ENCODE results near the gene PVR.

Gene PVR

DNA sequence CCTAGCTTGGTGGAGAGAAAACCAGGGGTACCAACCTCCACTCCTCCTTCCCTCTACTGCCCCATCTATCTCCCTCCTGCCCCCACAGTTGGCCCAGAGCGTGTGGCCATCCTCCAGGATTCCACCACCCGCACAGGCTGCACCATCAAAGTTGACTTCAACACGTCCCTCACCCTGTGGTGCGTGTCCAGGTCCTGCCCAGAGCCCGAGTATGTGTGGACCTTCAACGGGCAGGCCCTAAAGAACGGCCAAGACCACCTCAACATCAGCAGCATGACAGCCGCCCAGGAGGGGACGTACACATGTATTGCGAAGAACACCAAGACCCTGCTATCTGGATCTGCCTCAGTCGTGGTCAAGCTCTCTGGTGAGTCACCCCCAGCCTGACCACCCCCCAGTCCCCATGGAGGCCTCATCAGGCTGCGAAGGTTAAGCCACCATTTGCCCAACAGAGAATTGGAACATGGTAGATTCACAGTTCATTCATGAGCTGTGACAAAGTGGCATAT lies 61.8 kb downstream of the PVR start:
- H3K36me3 ChIP-seq (ENCODE audit: control insufficient read depth in 1 of 2, insufficient read depth in 2 of 2, low read length in 2 of 2): no peaks in the 10 kb centered on the region
- H3K18ac ChIP-seq (ENCODE audit: low read length): no peak overlapping the region
- no peak overlapping the region for H2AK5ac ChIP-seq (ENCODE audit: low read length)
- no peak overlapping the region for H4K8ac ChIP-seq (ENCODE audit: low read depth, low read length)
- no peak overlapping the region for H2BK5ac ChIP-seq (ENCODE audit: low read depth, low read length, poor library complexity)
- H3K23ac ChIP-seq (ENCODE audit: low read length): no peak overlapping the region
- H3K4ac ChIP-seq (ENCODE audit: low read depth, low read length): no peak overlapping the region
- no peak overlapping the region for H3K27ac ChIP-seq (ENCODE audit: low read depth, low read length)
- no peaks in the 10 kb centered on the region for H3K79me2 ChIP-seq (ENCODE audit: control insufficient read depth, insufficient read depth, low read length, poor library complexity)
- no peak overlapping the region for H2BK12ac ChIP-seq (ENCODE audit: low read length)
- no peak overlapping the region for H2AFZ ChIP-seq (ENCODE audit: insufficient read depth, low read length, poor library complexity)
- H3K27me3 ChIP-seq (ENCODE audit: insufficient read depth, low read length): no peaks in the 10 kb centered on the region
- no peak overlapping the region for H3K4me3 ChIP-seq (ENCODE audit: low read depth, low read length)
- no peaks in the 10 kb centered on the region for H3K79me1 ChIP-seq (ENCODE audit: low read length)
- no peak for DNase-seq
- no peaks in the 10 kb centered on the region for H3K4me1 ChIP-seq (ENCODE audit: control insufficient read depth in 1 of 2, insufficient read depth in 2 of 2, low read length in 2 of 2)
- no peak overlapping the region for H2BK120ac ChIP-seq (ENCODE audit: insufficient read depth, low read length, poor library complexity)
- H3K14ac ChIP-seq (ENCODE audit: low read length): no peak overlapping the region
- H3K9me3 ChIP-seq (ENCODE audit: insufficient read depth, low read depth, low read length): peaks cover 4% of the 10 kb centered on the region
- H3K4me2 ChIP-seq (ENCODE audit: low read length): no peak overlapping the region
- no peak overlapping the region for H4K12ac ChIP-seq (ENCODE audit: low read depth, low read length)
- no peak overlapping the region for H3K9ac ChIP-seq (ENCODE audit: low read length)
- H4K91ac ChIP-seq (ENCODE audit: low read depth, low read length): no peak overlapping the region
- WGBS (ENCODE audit: extremely low coverage, insufficient coverage, insufficient read length): no CpG with 5 or more reads among the region's 12 CpGs

DNA sequence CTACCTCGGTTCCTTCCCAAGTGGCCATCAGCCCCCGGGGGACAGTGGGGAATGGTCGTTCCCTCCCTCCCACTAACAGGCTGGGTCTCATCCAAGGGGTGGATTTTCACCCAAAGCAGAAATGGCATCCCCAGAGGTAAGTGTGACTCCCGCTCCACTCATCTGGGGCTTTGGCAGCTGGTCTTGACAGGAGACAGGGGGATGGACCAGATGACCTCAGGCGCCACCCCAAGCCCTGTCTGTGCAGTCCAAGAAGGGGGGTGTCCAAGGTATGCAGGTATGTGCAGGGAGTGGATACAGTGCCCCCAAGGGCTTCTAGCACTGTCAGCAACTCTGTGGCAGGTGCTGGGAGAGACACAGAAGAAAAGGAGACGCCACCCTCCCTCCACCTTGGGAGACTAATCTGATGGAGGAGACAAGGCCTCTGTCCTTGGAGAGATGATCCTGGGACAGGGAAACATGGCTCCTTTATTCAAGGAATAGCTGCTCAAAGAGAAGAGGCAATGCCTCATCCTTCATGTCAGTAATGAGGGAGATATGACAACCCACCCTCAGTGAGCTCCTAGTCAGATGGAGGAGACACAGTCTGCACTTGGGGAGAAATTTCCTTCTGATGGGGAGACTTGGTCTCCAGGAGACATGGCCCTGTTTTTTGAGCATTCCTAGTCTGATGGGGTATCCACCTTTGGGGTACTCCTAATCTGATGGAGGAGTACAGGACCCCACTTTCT lies 63.0 kb downstream of the PVR start:
- Histone ChIP-seq H4K8ac (ENCODE audit: low read depth, low read length) (no peak overlapping the region), H3K4ac (ENCODE audit: low read depth, low read length) (no peak overlapping the region), H3K4me2 (ENCODE audit: low read length) (no peak overlapping the region), H3K9me3 (ENCODE audit: insufficient read depth, low read depth, low read length) (peaks cover 5% of the 10 kb centered on the region), H2AK5ac (ENCODE audit: low read length) (no peak overlapping the region), H4K12ac (ENCODE audit: low read depth, low read length) (no peak overlapping the region), H3K23ac (ENCODE audit: low read length) (no peak overlapping the region), H3K79me1 (ENCODE audit: low read length) (no peaks in the 10 kb centered on the region), H3K4me1 (ENCODE audit: control insufficient read depth in 1 of 2, insufficient read depth in 2 of 2, low read length in 2 of 2) (no peaks in the 10 kb centered on the region), H3K18ac (ENCODE audit: low read length) (no peak overlapping the region), H2BK120ac (ENCODE audit: insufficient read depth, low read length, poor library complexity) (no peak overlapping the region), H3K9ac (ENCODE audit: low read length) (no peak overlapping the region), H2BK12ac (ENCODE audit: low read length) (no peak overlapping the region), H3K79me2 (ENCODE audit: control insufficient read depth, insufficient read depth, low read length, poor library complexity) (no peaks in the 10 kb centered on the region), H3K27me3 (ENCODE audit: insufficient read depth, low read length) (no peaks in the 10 kb centered on the region), H2AFZ (ENCODE audit: insufficient read depth, low read length, poor library complexity) (no peak overlapping the region), H2BK5ac (ENCODE audit: low read depth, low read length, poor library complexity) (no peak overlapping the region), H3K27ac (ENCODE audit: low read depth, low read length) (no peak overlapping the region), H3K36me3 (ENCODE audit: control insufficient read depth in 1 of 2, insufficient read depth in 2 of 2, low read length in 2 of 2) (no peaks in the 10 kb centered on the region), H3K14ac (ENCODE audit: low read length) (no peak overlapping the region), H4K91ac (ENCODE audit: low read depth, low read length) (no peak overlapping the region), H3K4me3 (ENCODE audit: low read depth, low read length) (no peak overlapping the region)
- no CpG with 5 or more reads among the region's 6 CpGs for WGBS (ENCODE audit: extremely low coverage, insufficient coverage, insufficient read length)
- DNase-seq: no peak

DNA sequence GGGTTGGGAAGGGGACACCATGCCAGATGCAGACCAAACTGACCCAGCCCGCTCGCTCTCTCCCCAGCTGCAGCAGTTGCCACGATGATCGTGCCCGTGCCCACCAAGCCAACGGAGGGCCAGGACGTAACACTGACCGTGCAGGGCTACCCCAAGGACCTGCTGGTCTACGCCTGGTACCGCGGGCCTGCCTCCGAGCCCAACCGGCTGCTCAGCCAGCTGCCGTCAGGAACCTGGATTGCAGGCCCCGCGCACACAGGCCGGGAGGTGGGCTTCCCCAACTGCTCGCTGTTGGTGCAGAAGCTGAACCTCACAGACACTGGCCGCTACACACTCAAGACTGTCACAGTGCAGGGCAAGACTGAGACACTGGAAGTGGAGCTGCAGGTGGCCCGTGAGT lies 64.1 kb downstream of the PVR start:
- Histone ChIP-seq H4K8ac (ENCODE audit: low read depth, low read length) (no peak overlapping the region), H3K9ac (ENCODE audit: low read length) (no peak overlapping the region), H3K79me1 (ENCODE audit: low read length) (no peaks in the 10 kb centered on the region), H2BK12ac (ENCODE audit: low read length) (no peak overlapping the region), H3K36me3 (ENCODE audit: control insufficient read depth in 1 of 2, insufficient read depth in 2 of 2, low read length in 2 of 2) (no peaks in the 10 kb centered on the region), H3K23ac (ENCODE audit: low read length) (no peak overlapping the region), H2AK5ac (ENCODE audit: low read length) (no peak overlapping the region), H3K4me3 (ENCODE audit: low read depth, low read length) (no peak overlapping the region), H3K27me3 (ENCODE audit: insufficient read depth, low read length) (no peaks in the 10 kb centered on the region), H2BK120ac (ENCODE audit: insufficient read depth, low read length, poor library complexity) (no peak overlapping the region), H3K27ac (ENCODE audit: low read depth, low read length) (no peak overlapping the region), H3K4me2 (ENCODE audit: low read length) (no peak overlapping the region), H2AFZ (ENCODE audit: insufficient read depth, low read length, poor library complexity) (no peak overlapping the region), H4K91ac (ENCODE audit: low read depth, low read length) (no peak overlapping the region), H3K4me1 (ENCODE audit: control insufficient read depth in 1 of 2, insufficient read depth in 2 of 2, low read length in 2 of 2) (no peaks in the 10 kb centered on the region), H3K18ac (ENCODE audit: low read length) (no peak overlapping the region), H2BK5ac (ENCODE audit: low read depth, low read length, poor library complexity) (no peak overlapping the region), H3K14ac (ENCODE audit: low read length) (no peak overlapping the region), H4K12ac (ENCODE audit: low read depth, low read length) (no peak overlapping the region), H3K4ac (ENCODE audit: low read depth, low read length) (no peak overlapping the region), H3K79me2 (ENCODE audit: control insufficient read depth, insufficient read depth, low read length, poor library complexity) (no peaks in the 10 kb centered on the region), H3K9me3 (ENCODE audit: insufficient read depth, low read depth, low read length) (peaks cover 5% of the 10 kb centered on the region)
- no CpG with 5 or more reads among the region's 20 CpGs for WGBS (ENCODE audit: extremely low coverage, insufficient coverage, insufficient read length)
- DNase-seq: no peak

DNA sequence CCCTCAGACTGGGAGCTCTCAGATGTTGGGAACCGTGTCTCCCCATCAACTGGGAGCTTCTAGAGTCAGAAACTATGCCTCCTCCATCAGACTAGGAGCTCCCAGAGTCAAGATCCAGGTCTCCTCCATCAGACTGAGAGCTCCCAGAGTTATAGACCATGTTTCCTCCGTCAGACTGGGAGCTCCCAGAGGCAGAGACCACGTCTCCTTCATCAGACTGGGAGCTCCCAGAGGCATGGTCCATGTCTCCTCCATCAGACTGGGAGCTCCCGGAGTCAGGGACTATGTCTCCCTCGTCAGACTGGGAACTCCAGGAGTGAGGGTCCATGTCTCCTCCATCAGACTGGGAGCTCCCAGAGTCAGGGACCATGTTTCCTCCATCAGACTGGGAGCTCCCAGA lies 65.2 kb downstream of the PVR start:
- Histone ChIP-seq H3K4me2 (ENCODE audit: low read length) (no peak overlapping the region), H3K27ac (ENCODE audit: low read depth, low read length) (no peak overlapping the region), H2BK120ac (ENCODE audit: insufficient read depth, low read length, poor library complexity) (no peak overlapping the region), H3K36me3 (ENCODE audit: control insufficient read depth in 1 of 2, insufficient read depth in 2 of 2, low read length in 2 of 2) (no peaks in the 10 kb centered on the region), H3K79me2 (ENCODE audit: control insufficient read depth, insufficient read depth, low read length, poor library complexity) (no peaks in the 10 kb centered on the region), H2BK12ac (ENCODE audit: low read length) (no peak overlapping the region), H2BK5ac (ENCODE audit: low read depth, low read length, poor library complexity) (no peak overlapping the region), H2AK5ac (ENCODE audit: low read length) (no peak overlapping the region), H3K23ac (ENCODE audit: low read length) (no peak overlapping the region), H3K9me3 (ENCODE audit: insufficient read depth, low read depth, low read length) (peaks cover 5% of the 10 kb centered on the region), H3K27me3 (ENCODE audit: insufficient read depth, low read length) (no peaks in the 10 kb centered on the region), H3K18ac (ENCODE audit: low read length) (no peak overlapping the region), H3K4me1 (ENCODE audit: control insufficient read depth in 1 of 2, insufficient read depth in 2 of 2, low read length in 2 of 2) (no peaks in the 10 kb centered on the region), H4K12ac (ENCODE audit: low read depth, low read length) (no peak overlapping the region), H4K8ac (ENCODE audit: low read depth, low read length) (no peak overlapping the region), H3K9ac (ENCODE audit: low read length) (no peak overlapping the region), H2AFZ (ENCODE audit: insufficient read depth, low read length, poor library complexity) (no peak overlapping the region), H3K4me3 (ENCODE audit: low read depth, low read length) (no peak overlapping the region), H4K91ac (ENCODE audit: low read depth, low read length) (no peak overlapping the region), H3K14ac (ENCODE audit: low read length) (no peak overlapping the region), H3K79me1 (ENCODE audit: low read length) (no peaks in the 10 kb centered on the region), H3K4ac (ENCODE audit: low read depth, low read length) (no peak overlapping the region)
- no CpG with 5 or more reads among the region's 5 CpGs for WGBS (ENCODE audit: extremely low coverage, insufficient coverage, insufficient read length)
- no peak for DNase-seq

All from trophoblast cell (in vitro differentiated cells and primary cell).